Stimulated activated CD8-positive, alpha-beta memory T cell treated with anti-CD3 and anti-CD28 coated beads, Interleukin-12 subunit alpha, Interleukin-12 subunit beta, amount 100 ng/mL, for 24 hours (primary cell): ENCODE results near the gene VRTN.
A peak's percentile ranks its signal among the peaks of the same experiment; 100 is the strongest.

ENCODE experiments used
- DNase-seq: peaks from one replicate; pipeline ENCODE4 v3.0.0-alpha.2; 2020; ENCODE audit errors: extremely low read depth

VRTN gene

GRCh38 chr14:74392616-74393570, 44.6 kb downstream of the VRTN start:
- no peak for DNase-seq

- no peak for DNase-seq
Observed at GRCh38 chr14:74394549-74394948, 46.3 kb downstream of the VRTN start.

GRCh38 chr14:74395094-74395493, 46.8 kb downstream of the VRTN start:
- DNase-seq = no peak

GRCh38 chr14:74400031-74400685, 51.9 kb downstream of the VRTN start:
- no peak for DNase-seq

GRCh38 chr14:74400919-74401503, 52.7 kb downstream of the VRTN start:
- DNase-seq = no peak

- peak; percentile 10 for DNase-seq
Observed at GRCh38 chr14:74401504-74402241, 53.4 kb downstream of the VRTN start.

- DNase-seq = no peak
Observed at GRCh38 chr14:74402401-74403251, 54.4 kb downstream of the VRTN start.

GRCh38 chr14:74403619-74404417, 55.5 kb downstream of the VRTN start:
- no peak for DNase-seq

GRCh38 chr14:74404435-74404834, 56.2 kb downstream of the VRTN start:
- no peak for DNase-seq

GRCh38 chr14:74405663-74406062, 57.4 kb downstream of the VRTN start:
- no peak for DNase-seq

GRCh38 chr14:74407021-74407800, 58.9 kb downstream of the VRTN start:
- no peak for DNase-seq

- no peak for DNase-seq
Observed at GRCh38 chr14:74407801-74408154, 59.5 kb downstream of the VRTN start.

GRCh38 chr14:74408870-74409269, 60.6 kb downstream of the VRTN start:
- DNase-seq = no peak

GRCh38 chr14:74409441-74409840, 61.2 kb downstream of the VRTN start:
- DNase-seq = no peak
